Hepatocyte (in vitro differentiated cells): Measurements from ENCODE around the gene TLNRD1. TPM values are rescaled to one million over a fixed set of nuclear protein-coding genes. Genes with fewer than 3 reads are reported as not detected.

ENCODE experiments used
- DNase-seq: peaks from one replicate; pipeline ENCODE4 v3.0.0-alpha.2; 2016; ENCODE audit warnings: low spot score
- H2AFZ ChIP-seq: fragments of 200-600 bp; sonication (generic); 2 replicates; pipeline ENCODE4 v1.6.0; 2016; ENCODE audit warnings: antibody characterized with exemption, mild to moderate bottlenecking
- H3K27ac ChIP-seq: fragments of 200-600 bp; sonication (generic); 2 replicates; pipeline ENCODE4 v1.5.1; 2016; ENCODE audit warnings: mild to moderate bottlenecking
- H3K27me3 ChIP-seq: fragments of 200-600 bp; sonication (generic); 2 replicates; pipeline ENCODE4 v1.6.1; 2016
- H3K36me3 ChIP-seq: fragments of 200-600 bp; sonication (generic); replicated peaks from 2 replicates; pipeline ENCODE4 v1.5.1; 2016; ENCODE audit warnings: low read depth; ENCODE audit not compliant: insufficient read depth
- H3K4me1 ChIP-seq: fragments of 200-600 bp; sonication (generic); 2 replicates; pipeline ENCODE4 v1.5.1; 2016; ENCODE audit warnings: mild to moderate bottlenecking, moderate library complexity; ENCODE audit not compliant: insufficient read depth
- H3K4me2 ChIP-seq: fragments of 200-600 bp; sonication (generic); 2 replicates; pipeline ENCODE4 v1.6.0; 2016
- H3K4me3 ChIP-seq: fragments of 200-600 bp; sonication (generic); 2 replicates; pipeline ENCODE4 v1.5.1; 2016; ENCODE audit warnings: mild to moderate bottlenecking
- H3K79me2 ChIP-seq: fragments of 200-600 bp; sonication (generic); 2 replicates; pipeline ENCODE4 v1.6.0; 2017; ENCODE audit warnings: mild to moderate bottlenecking
- H3K9me2 ChIP-seq: fragments of 200-600 bp; sonication (generic); replicated peaks from 2 replicates; pipeline ENCODE4 v1.6.0; 2017; ENCODE audit warnings: mild to moderate bottlenecking; ENCODE audit not compliant: insufficient read depth
- H3K9me3 ChIP-seq: fragments of 200-600 bp; sonication (generic); 2 replicates; pipeline ENCODE4 v1.5.1; 2016; ENCODE audit warnings: low read depth, mild to moderate bottlenecking
- H4K20me1 ChIP-seq: fragments of 200-600 bp; sonication (generic); 2 replicates; pipeline ENCODE4 v1.6.0; 2016; ENCODE audit warnings: mild to moderate bottlenecking; ENCODE audit not compliant: insufficient read depth, poor library complexity, severe bottlenecking
- CTCF ChIP-seq: fragments of 200-600 bp; sonication (generic); IDR thresholded peaks from 2 replicates; pipeline ENCODE4 v1.5.1; 2016; ENCODE audit warnings: antibody characterized with exemption, mild to moderate bottlenecking; ENCODE audit not compliant: poor library complexity
- EZH2 ChIP-seq: fragments of 200-600 bp; sonication (generic); IDR thresholded peaks from 2 replicates; pipeline ENCODE4 v1.6.1; 2016; ENCODE audit warnings: antibody characterized with exemption, mild to moderate bottlenecking, borderline replicate concordance
- EZH2phosphoT487 ChIP-seq: fragments of 200-600 bp; sonication (generic); IDR thresholded peaks from one replicate; pipeline ENCODE4 v1.6.1; 2018; ENCODE audit warnings: antibody characterized with exemption, mild to moderate bottlenecking, low read depth, moderate library complexity; ENCODE audit not compliant: unreplicated experiment, severe bottlenecking
- WGBS: methylation state at CpG from one replicate; pipeline ENCODE4 v1.1.6; 2016; ENCODE audit warnings: low lambda C conversion rate; ENCODE audit errors: missing lambda C conversion rate; 5-methylcytosine and 5-hydroxymethylcytosine counted together
- polyA plus RNA-seq: library from polyadenylated mRNA; unstranded; fragments of >200 nt; fragmentation: Nextera tagmentation; extraction: Ambion mirVana; gene quantifications from 2 replicates; pipeline ENCODE4 v1.2.1, GENCODE V29; 2016
- total RNA-seq: library from RNA; depleted of rRNA; stranded (reverse); fragments of >200 nt; gene quantifications from 2 replicates; pipeline ENCODE4 v1.2.3, GENCODE V29; 2014

Gene TLNRD1
- total and polyA plus RNA-seq, 2 experiments from 2014 or later, result 10.3 to 15.6 TPM

- DNase-seq, result no peak
- H2AFZ ChIP-seq, result no peak overlapping the region
- no peak overlapping the region for H3K27ac ChIP-seq
- H3K79me2 ChIP-seq, result no peaks in the 10 kb centered on the region
- 98% methylated on average over 3 of the region's 3 CpGs for WGBS
- TF ChIP-seq EZH2, result no peak
- TF ChIP-seq EZH2phosphoT487, result no peak
- no peaks in the 10 kb centered on the region for H3K9me2 ChIP-seq
- no peaks in the 10 kb centered on the region for H3K9me3 ChIP-seq
- no peaks in the 10 kb centered on the region for H4K20me1 ChIP-seq
- H3K27me3 ChIP-seq, result no peaks in the 10 kb centered on the region
- H3K4me3 ChIP-seq, result no peak overlapping the region
- H3K4me2 ChIP-seq, result no peak overlapping the region
- no peaks in the 10 kb centered on the region for H3K4me1 ChIP-seq
- no peaks in the 10 kb centered on the region for H3K36me3 ChIP-seq
Observed at GRCh38 chr15:81047928-81048327, 47.2 kb downstream of the TLNRD1 start.

- H3K4me2 ChIP-seq, result no peak overlapping the region
- no peaks in the 10 kb centered on the region for H3K27me3 ChIP-seq
- H3K4me3 ChIP-seq, result no peak overlapping the region
- 94% methylated on average over 4 of the region's 4 CpGs for WGBS
- no peaks in the 10 kb centered on the region for H3K9me2 ChIP-seq
- H3K36me3 ChIP-seq, result no peaks in the 10 kb centered on the region
- H4K20me1 ChIP-seq, result no peaks in the 10 kb centered on the region
- H2AFZ ChIP-seq, result no peak overlapping the region
- H3K27ac ChIP-seq, result no peak overlapping the region
- no peaks in the 10 kb centered on the region for H3K4me1 ChIP-seq
- no peaks in the 10 kb centered on the region for H3K79me2 ChIP-seq
- no peaks in the 10 kb centered on the region for H3K9me3 ChIP-seq
- TF ChIP-seq CTCF (no peak), EZH2phosphoT487 (no peak), EZH2 (no peak)
- no peak for DNase-seq
Observed at GRCh38 chr15:81049835-81050234, 49.1 kb downstream of the TLNRD1 start.

GRCh38 chr15:81050259-81050658 lies 49.5 kb downstream of the TLNRD1 start:
- H2AFZ ChIP-seq, result no peak overlapping the region
- no peaks in the 10 kb centered on the region for H4K20me1 ChIP-seq
- H3K27ac ChIP-seq, result no peak overlapping the region
- H3K36me3 ChIP-seq, result no peaks in the 10 kb centered on the region
- H3K4me3 ChIP-seq, result no peak overlapping the region
- TF ChIP-seq CTCF (no peak), EZH2 (no peak)
- H3K4me1 ChIP-seq, result no peaks in the 10 kb centered on the region
- no peaks in the 10 kb centered on the region for H3K9me2 ChIP-seq
- H3K79me2 ChIP-seq, result no peaks in the 10 kb centered on the region
- H3K4me2 ChIP-seq, result no peak overlapping the region
- no peak for DNase-seq
- no peaks in the 10 kb centered on the region for H3K9me3 ChIP-seq
- no peaks in the 10 kb centered on the region for H3K27me3 ChIP-seq

DNA sequence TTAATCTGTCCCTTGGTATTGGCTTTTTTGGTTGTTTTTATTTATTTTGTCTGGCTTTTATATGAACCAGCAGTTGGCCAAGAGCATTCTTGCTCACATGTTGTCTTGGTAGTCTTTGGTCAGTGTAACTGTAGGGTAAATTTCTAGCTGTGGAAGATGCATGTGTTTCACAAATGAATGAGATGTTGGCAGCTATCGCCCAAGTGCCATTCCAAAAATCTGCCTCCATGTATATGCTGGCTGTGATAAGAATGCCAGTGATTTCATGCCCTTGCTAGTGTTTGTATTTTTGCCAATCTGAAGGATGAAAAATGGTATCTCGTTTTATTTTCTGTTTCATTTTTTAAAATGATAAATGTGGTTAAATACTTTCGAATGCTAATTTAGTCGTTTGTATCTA lies 50.1 kb downstream of the TLNRD1 start:
- no peak overlapping the region for H3K4me3 ChIP-seq
- no peaks in the 10 kb centered on the region for H4K20me1 ChIP-seq
- H2AFZ ChIP-seq, result no peak overlapping the region
- WGBS, result 96% methylated on average over 4 of the region's 4 CpGs
- TF ChIP-seq CTCF (no peak), EZH2 (no peak), EZH2phosphoT487 (no peak)
- no peaks in the 10 kb centered on the region for H3K4me1 ChIP-seq
- no peaks in the 10 kb centered on the region for H3K79me2 ChIP-seq
- DNase-seq, result no peak
- H3K9me2 ChIP-seq, result no peaks in the 10 kb centered on the region
- no peaks in the 10 kb centered on the region for H3K27me3 ChIP-seq
- H3K36me3 ChIP-seq, result no peaks in the 10 kb centered on the region
- H3K9me3 ChIP-seq, result no peaks in the 10 kb centered on the region
- no peak overlapping the region for H3K4me2 ChIP-seq
- H3K27ac ChIP-seq, result no peak overlapping the region
